ENCODE data around the gene BCDIN3D. TPM values are rescaled to one million over a fixed set of nuclear protein-coding genes. Genes with fewer than 3 reads are reported as not detected.

BCDIN3D gene
- total and polyA plus RNA-seq, 2 donors (not counting 3 experiments of a cell fraction or from before 2014, with no cell fraction given), result 1.8 to 3.1 TPM

DNA sequence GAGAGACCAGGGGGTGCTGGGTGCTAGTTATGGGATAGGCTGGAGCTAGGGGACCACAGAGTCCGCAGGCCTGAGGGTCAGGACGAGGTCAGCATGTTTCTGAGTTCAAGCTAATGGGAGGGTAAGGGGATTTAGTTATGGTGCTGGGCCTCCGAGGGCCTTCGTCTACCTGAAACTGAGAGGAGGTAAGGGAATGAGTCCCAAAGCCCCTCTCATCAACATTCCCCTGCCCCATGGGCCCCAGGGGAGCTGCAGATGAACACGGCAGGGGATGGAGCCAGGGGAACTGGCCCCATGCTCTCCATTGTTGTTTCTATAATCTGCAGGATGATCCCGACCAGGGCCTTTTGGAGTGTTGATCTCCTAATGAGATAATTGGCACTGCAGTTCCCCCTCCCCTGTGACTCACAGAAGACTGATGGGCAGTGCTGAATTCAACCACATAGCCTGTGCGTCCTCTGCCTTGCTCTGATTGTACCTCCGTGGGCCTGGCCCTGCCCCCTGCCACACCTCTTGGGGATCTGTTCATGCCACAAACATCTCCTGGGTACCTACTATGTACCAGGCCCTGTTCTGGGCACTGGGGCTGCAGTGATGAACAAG lies 39.4 kb upstream of the BCDIN3D start:
- H3K79me2 ChIP-seq (ENCODE audit: control insufficient read depth, insufficient read depth, low read length), result no peaks in the 10 kb centered on the region
- CTCF ChIA-PET, result interaction anchor here (1.3 to 1.9 kb wide), 2 partner anchors 15 to 50 kb away, joined by 3 to 4 read pairs; no protein-coding TSS in a partner anchor
- H3K36me3 ChIP-seq (ENCODE audit: control insufficient read depth in 2 of 2, extremely low read depth in 1 of 2, insufficient read depth in 2 of 2, low read length in 2 of 2), result no peaks in the 10 kb centered on the region
- no peak overlapping the region for H3K27ac ChIP-seq (ENCODE audit: insufficient read depth, low read depth, low read length)
- H3K27me3 ChIP-seq (ENCODE audit: control insufficient read depth in 2 of 2, insufficient read depth in 2 of 2, low read length in 2 of 2), result peaks cover 4 to 14% of the 10 kb centered on the region in 2 experiments
- no peak overlapping the region for H3K4me3 ChIP-seq (replicated peaks in 1 of 3; ENCODE audit: insufficient read depth in 1 of 3, low read depth in 1 of 3, low read length in 3 of 3)
- TF ChIP-seq JUN (IDR thresholded peaks at IDR 0.05; ENCODE audit: borderline replicate concordance, insufficient read depth, insufficient read length, low read depth), result no peak
- TF ChIP-seq EZH2 (IDR thresholded peaks at IDR 0.05; ENCODE audit: borderline replicate concordance, low read depth, low read length, severe bottlenecking), result no peak
- no peak for TF ChIP-seq CTCF (IDR thresholded peaks at IDR 0.05; ENCODE audit: extremely low read depth in 1 of 2, insufficient read depth in 1 of 2, low read depth in 1 of 2, low read length in 2 of 2)
- no peak for TF ChIP-seq FOS (IDR thresholded peaks at IDR 0.05; ENCODE audit: borderline replicate concordance, insufficient read depth, low read length)
- TF ChIP-seq POLR2AphosphoS5 (IDR thresholded peaks at IDR 0.05; ENCODE audit: insufficient read depth, low read depth, low read length), result no peak
- no peak for TF ChIP-seq POLR2A (IDR thresholded peaks at IDR 0.05; ENCODE audit: low read depth, low read length)
- no peak for TF ChIP-seq MAX (IDR thresholded peaks at IDR 0.05; ENCODE audit: insufficient read depth, insufficient read length)
- TF ChIP-seq MYC (IDR thresholded peaks at IDR 0.05; ENCODE audit: low read depth, low read length), result no peak
- no peak for TF ChIP-seq GATA2 (IDR thresholded peaks at IDR 0.05; ENCODE audit: insufficient read depth, insufficient read length, low read depth, low read length)
- H3K9ac ChIP-seq (replicated peaks; ENCODE audit: extremely low read depth, insufficient read depth, low read length), result no peak overlapping the region
- POLR2A ChIA-PET, result no interaction called here
- no peak overlapping the region for H2AFZ ChIP-seq (ENCODE audit: low read depth, low read length)
- H4K20me1 ChIP-seq (replicated peaks; ENCODE audit: control insufficient read depth, extremely low read depth, insufficient read depth, low read length), result no peaks in the 10 kb centered on the region
- H3K4me1 ChIP-seq (ENCODE audit: control insufficient read depth, extremely low read depth, insufficient read depth, low read length), result no peaks in the 10 kb centered on the region
- no peaks in the 10 kb centered on the region for H3K9me1 ChIP-seq (replicated peaks; ENCODE audit: control insufficient read depth, extremely low read depth, insufficient read depth, low read length)
- FAIRE-seq (no peak), DNase-seq (ENCODE audit: low read depth, low spot score) (no peak)
- no TSS peak for BruUV-seq (replicated peaks)
- intact Hi-C loops (cut with micrococcal nuclease), result no loop called here
- dilution Hi-C loops (cut with MboI; ENCODE audit: extremely low pct_ligation_motif_present, low sequenced_read_pairs), result no loop called here
- H3K9me3 ChIP-seq (replicated peaks; ENCODE audit: control insufficient read depth, insufficient read depth, low read length), result no peaks in the 10 kb centered on the region
- no peak overlapping the region for H3K4me2 ChIP-seq (ENCODE audit: insufficient read depth, low read length)
